Choroid plexus epithelial cell (primary cell): ENCODE measurements around the gene OPRD1.
"Not testable (repeated sequence)": the region's sequence is repeated elsewhere in the genome, so short reads cannot be mapped to it uniquely, and the experiment has no call there.

Source experiments
- DNase-seq: peaks from one replicate; pipeline ENCODE4 v3.0.0-alpha.2; 2010; ENCODE audit warnings: low read depth
- H3K4me3 ChIP-seq: 2 replicates; pipeline ENCODE4 v1.5.1; 2011; ENCODE audit warnings: low read depth, mild to moderate bottlenecking, control low read depth, low read length, moderate library complexity
- CTCF ChIP-seq: conservative IDR thresholded peaks from 2 replicates; pipeline ENCODE4 v1.5.1; 2011; ENCODE audit warnings: low read depth, mild to moderate bottlenecking, control low read depth, inconsistent platforms, low read length, moderate library complexity

The OPRD1 gene

GRCh38 chr1:28862571-28863403 is 50.8 kb downstream of the OPRD1 start:
- no peak for DNase-seq
- TF ChIP-seq CTCF, result no peak

GRCh38 chr1:28864695-28865094 is 52.7 kb downstream of the OPRD1 start:
- DNase-seq, result no peak
- no peak for TF ChIP-seq CTCF
- H3K4me3 ChIP-seq, result no peak overlapping the region

More at GRCh38 chr1:28862571-28863403, 50.8 kb downstream of the OPRD1 start:
- H3K4me3 ChIP-seq, result no peak overlapping the region

- TF ChIP-seq CTCF, result no peak
- DNase-seq, result no peak
- no peak overlapping the region for H3K4me3 ChIP-seq
Observed at GRCh38 chr1:28865997-28866650, 54.2 kb downstream of the OPRD1 start.

- H3K4me3 ChIP-seq, result no peak overlapping the region
- no peak for TF ChIP-seq CTCF
- DNase-seq, result no peak
Observed at GRCh38 chr1:28867850-28868249, 55.9 kb downstream of the OPRD1 start.

- no peak for DNase-seq
- no peak overlapping the region for H3K4me3 ChIP-seq
- TF ChIP-seq CTCF, result no peak
Observed at GRCh38 chr1:28869952-28870351, 58.0 kb downstream of the OPRD1 start.

- TF ChIP-seq CTCF, result no peak
- H3K4me3 ChIP-seq, result no peak overlapping the region
- no peak for DNase-seq
Observed at GRCh38 chr1:28871631-28872401, 59.8 kb downstream of the OPRD1 start.

GRCh38 chr1:28875134-28875533 is 63.2 kb downstream of the OPRD1 start:
- not testable (repeated sequence) for H3K4me3 ChIP-seq, DNase-seq
